Stimulated activated CD8-positive, alpha-beta memory T cell treated with anti-CD3 and anti-CD28 coated beads, Interleukin-2, amount 100 ng/mL, for 1 hour (primary cell): ENCODE results near the gene WDR88.

Source experiments
- DNase-seq, 2 donors: peaks; one replicate each; pipeline ENCODE4 v3.0.0-alpha.2; 2020; ENCODE audit warnings: low read depth in 2 of 2

Gene WDR88, protein sequence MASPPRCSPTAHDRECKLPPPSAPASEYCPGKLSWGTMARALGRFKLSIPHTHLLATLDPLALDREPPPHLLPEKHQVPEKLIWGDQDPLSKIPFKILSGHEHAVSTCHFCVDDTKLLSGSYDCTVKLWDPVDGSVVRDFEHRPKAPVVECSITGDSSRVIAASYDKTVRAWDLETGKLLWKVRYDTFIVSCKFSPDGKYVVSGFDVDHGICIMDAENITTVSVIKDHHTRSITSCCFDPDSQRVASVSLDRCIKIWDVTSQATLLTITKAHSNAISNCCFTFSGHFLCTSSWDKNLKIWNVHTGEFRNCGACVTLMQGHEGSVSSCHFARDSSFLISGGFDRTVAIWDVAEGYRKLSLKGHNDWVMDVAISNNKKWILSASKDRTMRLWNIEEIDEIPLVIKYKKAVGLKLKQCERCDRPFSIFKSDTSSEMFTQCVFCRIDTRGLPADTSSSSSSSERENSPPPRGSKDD

DNA sequence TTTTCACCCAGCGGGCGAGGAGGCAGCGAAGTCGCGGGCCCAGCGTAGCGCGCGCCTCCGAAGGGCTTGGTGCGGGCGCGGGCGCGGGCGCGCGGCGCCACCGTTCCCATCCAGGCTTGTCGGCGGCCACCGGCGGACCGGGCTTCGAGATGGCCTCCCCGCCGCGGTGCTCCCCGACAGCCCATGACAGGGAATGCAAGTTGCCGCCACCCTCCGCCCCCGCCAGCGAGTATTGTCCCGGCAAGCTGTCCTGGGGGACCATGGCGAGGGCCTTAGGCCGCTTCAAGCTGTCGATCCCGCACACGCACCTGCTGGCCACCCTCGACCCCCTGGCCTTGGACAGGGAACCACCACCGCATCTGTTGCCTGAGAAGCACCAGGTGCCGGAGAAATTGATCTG, at the start of gene WDR88:
WDR88 (plus strand) TSS at position 94 of the 400 bp plus-strand sequence; CDS start at position 150, 56 bp downstream.
- no peak for DNase-seq

DNA sequence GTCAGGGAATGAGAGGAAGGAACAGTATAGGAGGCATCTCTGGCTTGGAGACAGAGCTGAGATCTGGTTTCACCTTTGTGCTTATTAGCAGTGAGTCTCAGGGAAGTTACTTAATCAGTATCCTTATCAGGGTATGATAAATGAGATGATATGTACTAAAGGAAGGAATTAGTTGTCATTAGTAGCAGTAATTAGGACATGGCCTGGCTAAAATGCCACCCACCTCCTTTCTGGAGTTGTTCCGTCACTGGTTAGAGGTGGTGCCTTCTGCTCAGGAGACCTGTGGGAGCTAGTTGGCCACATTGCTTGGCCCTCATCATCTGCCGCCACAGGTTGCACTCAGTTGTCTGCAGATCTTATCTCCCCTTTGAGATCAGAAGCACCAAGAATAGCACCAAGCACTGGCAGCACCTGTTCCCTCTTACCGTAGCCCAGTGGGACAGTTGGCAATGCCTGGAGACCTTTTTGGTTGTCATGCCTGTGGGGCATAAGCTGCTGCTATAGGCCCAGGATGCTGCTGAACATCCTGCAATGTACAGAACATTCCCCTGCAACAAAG, 46.3 kb upstream of the WDR88 start:
- DNase-seq = no peak

DNA sequence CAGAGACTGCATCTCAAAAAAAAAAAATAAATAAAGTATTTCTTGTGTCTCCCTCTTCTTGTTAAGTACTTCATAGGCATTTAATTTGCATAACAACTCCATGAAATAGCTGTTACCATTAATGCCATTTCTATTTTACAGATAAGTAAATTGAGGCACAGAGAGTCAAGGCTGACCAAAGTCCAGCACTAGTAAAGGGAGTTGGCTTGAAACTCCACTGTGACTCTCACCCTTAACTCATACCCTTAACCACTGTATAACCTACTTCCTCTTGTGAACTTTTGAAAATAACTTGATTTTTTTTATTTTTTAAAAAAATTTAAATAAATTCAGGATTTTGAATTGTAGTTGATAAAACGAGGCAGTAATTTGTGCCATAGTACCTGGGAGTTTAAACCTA, 45.0 kb upstream of the WDR88 start:
- DNase-seq = no peak

DNA sequence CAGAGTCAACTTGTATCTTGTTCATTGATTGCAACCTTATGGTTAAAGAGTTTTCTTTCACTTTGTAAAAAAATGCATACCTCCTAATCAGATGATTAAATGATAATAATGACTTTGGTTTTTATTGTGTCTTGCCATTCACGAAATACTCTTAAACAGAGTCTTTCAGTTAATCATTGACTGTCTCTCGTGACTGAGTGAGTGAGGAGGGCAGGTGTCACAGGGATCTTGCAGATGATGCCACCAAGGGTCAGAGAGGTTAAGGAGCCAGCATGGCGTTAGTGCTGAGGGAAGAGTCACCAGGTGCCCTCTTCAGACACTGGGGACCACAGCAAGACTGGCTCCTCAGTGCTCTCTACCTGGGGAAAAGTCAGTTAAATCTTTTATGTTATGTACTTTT, 42.9 kb upstream of the WDR88 start:
- DNase-seq = no peak

DNA sequence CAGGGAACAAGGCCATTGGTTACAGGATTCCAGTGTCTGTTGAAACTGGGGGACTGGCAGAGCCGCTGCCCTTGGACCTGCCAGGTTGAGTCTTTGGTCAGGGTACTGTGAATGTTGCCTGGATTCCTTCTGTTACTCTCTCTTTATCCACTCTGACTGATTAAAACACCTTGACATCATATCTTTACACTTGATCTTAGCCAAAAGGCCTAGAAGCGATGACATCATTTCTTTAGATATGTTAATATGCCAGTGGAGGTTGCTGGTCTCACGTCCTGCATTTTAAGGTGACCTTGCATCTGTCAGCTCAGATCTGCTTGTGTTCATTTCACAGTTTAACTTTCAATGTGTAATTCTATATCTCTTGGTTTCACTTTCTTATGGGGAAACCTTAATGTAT, 41.7 kb upstream of the WDR88 start:
- no peak for DNase-seq

DNA sequence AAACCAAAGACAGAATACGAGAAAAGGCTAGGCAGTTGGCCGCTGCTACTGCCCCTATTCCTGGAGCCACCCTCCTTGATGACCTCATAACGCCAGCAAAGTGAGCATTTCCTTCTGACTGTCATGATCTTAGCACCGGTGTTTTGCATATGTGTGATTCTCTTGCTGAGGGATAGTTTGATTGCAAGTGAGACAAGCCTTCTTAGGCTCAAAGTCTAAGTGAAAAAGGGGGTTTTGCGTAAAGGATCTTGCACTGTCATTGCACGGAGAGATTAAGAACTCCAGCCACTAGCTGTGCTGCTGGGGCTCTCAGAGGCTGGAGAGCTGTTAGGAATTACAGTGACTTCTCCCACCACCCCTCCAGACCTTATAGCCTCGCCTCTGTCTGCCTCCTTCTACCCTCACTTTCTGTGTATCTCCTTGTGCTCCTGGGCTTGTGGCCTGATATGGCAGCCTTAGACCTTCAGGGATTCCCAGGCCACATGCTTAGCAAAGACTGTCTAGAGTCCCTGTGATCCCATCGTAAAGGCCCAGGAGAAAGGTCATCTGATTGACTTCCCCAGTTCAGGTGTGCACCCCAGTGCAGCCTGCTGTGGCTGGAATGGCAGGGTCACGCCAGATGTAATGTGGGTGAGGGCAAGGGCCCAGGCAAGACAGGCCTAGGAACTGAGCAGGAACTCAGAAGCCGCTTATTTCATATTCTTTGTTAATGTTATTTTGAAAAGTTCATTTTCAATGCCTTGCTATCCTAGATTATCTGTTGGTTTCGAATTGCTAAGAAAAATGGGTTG, 38.3 kb upstream of the WDR88 start:
- DNase-seq = no peak

DNA sequence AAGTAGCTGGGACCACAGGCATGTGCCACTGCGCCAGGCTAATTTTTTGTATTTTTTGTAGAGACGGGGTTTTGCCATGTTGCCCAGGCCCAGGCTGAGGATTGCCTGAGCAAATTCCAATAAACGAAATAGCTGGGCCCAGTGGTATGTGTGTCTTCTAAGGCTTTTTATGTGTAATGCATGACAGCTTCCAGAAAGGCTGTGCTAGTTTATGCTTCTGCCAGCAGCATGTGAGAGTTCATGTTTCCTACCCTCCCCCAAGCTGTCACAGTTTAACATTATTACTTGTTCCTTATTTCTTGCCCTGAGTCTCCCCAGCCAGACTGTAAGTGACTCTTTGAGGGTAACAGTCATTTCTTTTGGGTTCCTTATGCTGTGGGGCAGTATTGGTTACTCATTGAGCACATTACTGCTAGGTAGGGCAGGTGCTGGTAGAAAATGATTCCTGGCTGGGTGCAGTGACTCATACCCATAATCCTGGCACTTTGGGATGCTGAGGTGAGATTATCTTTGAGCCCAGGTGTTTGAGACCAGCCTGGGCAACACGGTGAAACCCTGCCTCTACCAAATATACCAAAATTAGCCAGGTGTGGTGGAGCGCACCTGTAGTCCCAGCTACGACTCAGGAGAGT, 37.4 kb upstream of the WDR88 start:
- DNase-seq = no peak

DNA sequence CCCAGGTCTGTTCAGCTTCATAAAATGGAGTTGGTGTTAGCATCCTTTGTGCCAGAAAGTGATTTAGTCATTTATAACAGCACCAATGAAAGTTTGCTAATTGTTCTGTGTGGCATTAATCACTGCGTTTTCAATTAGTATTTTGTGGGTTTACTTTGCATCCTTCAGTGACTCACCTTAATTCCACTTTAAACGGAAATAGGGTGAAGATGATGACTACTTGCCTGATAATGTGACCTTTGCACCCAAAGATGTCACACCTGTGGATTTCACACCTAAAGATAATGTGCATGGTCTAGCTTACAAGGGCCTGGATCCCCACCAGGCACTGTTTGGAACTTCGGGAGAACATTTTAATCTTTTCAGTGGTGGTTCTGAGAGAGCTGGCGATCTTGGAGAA, 35.9 kb upstream of the WDR88 start:
- DNase-seq = no peak

DNA sequence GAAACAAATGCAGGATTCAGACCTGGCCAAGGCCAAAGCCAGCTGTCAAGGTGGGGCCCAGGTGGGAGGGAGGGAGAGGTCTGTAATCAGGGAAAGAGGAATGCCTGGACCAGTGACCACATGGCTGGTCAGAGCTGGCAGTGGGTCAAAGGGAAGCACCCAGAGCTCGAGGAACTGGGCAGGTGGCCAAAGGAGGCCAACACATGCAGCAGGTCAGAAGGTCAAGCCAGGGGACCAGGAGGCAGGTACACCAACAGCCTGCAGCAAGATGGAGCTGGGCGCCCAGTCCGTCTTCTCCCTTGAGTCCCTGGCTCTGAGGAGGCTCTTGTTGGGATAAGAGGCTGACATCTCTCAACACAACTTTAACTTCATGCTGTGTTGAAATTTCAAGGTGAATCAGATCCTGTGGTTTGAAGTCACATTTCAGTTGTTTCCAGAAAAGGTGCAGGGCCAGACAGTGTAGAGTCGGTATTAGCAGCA, 33.8 kb upstream of the WDR88 start:
- DNase-seq = no peak

DNA sequence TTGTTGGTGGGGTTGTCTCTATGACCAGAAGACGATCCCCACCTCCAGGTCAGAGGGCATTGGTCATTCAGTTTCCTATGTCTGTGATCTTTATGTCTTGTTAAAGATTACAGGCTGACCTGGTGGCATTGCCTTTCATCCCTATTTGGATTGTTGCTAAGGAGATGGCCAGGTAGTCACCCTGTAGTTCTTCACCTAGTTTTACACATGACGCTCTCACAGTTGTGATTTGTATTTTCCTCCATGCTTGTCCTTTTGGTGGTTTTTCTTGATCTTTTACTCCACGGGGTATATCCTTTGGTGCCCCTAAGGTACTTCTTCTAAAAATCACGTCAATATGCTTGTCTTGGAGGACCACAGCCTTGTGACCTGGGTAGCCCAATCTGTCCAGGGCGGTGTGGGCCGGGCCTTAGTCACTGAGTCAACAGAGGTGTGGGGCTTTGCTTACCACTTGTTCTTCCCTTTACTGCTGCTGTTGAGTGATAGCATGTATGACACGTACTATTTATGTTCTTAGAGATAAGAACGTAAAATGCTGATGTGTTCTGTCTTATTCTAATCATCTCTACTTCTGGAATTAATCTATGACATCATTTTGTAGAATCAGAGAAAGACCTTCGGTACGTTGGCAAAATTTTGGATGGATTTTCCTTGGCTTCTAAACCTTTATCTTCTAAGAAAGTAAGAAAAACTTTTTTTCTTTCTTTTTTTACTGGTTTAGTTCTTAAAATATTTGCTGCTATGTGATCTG, 30.8 kb upstream of the WDR88 start:
- DNase-seq = no peak

DNA sequence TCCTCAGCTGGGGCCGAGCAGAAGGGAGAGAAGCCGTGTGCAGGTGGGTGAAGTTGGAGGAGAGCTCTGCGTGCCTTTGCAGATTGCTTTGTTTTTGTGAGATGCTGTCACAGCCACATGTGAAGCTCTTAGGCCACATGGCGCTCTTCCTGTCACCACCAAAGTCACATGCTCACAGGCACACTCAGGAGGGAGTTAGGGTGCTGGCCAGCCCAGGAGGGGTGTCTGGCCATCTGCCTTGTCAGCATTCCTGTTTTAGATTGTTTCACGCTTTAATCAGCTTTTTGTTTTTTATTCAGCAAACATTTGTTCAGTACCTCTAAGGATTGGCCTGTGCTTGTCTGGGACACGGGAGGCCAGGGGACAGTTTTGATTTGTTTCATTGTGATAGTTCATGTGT, 29.0 kb upstream of the WDR88 start:
- DNase-seq = no peak

DNA sequence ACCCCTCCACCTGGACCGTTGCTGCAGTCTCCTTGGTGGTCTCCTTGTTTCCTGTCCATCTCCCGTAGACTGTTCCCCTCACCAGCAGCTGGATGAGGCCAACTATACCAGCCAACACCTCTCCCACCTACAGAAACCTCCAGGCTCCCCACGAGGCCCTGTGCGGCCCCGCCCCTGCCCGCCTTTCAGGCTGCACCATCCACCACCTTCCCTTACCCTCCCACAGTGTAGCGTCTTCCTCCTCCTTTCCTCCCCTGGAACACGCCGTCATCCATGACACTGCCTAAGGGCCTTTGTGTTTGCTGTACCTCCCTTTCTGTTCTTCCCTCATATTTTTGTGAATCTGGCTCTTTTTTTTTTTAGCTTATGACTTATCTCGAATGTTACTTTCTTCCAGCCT, 23.8 kb upstream of the WDR88 start:
- no peak for DNase-seq

DNA sequence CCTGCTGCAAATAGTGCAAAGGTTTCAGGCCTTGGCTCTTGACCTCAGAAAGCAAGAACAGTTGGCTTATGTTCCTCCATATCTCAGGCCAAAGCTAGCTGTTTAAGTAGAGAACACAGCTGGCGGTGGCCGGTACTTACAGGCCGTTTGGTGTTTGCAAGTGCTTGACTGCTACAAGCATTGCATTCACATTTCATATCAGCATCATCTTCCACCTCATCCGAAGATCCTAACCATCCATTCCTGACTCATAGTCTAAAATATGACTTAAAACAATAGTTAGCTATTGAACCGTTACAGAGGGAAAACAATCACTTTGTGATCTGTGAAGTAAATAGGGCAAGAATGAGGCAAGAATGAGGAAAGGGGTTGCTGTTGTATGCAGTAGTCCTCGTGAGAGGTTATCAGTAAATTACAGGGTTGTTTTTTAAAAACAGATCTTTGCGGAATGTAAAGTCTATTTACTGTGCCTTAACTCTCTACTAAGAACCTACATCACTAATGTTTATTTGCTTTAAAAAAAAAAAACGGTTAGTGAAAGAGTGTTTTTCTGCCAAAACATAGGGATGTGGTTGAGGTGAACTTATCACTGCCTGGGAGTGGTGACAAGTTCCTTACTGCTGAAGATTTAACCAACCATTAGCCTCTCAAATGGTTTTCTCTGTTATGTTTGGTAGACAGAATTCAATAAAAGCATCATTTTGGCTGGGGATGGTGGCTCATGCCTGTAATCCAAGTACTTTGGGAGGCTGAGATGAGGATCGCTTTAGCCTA, 21.6 kb upstream of the WDR88 start:
- no peak for DNase-seq

DNA sequence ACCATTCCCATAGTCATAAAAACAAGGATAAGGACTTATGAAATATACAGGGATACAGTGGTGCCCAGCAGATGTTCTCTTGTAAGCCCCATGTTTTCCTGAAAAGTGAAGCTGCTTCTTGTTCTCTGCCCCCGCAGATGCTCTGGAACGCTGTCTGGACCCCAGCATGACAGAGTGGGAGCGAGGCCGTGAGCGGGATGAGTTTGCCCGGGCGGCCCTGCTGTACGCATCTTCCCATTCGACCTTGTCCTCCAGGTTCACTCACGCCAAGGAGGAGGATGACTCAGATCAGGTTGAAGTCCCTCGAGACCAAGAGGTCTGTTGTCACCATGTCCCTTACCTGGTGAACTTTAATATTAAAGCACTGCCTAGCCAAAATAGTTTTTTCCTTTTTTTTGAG, 20.3 kb upstream of the WDR88 start:
- DNase-seq = no peak

DNA sequence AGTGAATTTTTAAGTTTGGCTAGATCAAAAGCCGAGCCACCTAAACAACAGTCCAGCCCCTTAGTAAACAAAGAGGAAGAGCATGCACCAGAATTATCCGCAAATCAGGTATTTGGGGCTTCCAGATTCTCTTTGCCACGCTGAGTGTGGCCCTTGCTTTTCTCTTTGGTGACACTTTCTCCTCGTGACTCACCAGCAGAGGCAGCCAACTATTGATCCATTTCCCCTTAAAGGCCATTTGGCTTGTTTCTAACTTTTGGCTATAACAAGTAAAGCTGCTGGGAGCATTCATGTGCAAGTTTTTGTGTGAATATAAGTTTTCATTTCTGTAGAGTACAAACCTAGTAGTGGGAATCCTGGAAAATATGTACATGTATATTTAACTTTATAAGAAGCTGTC, 17.6 kb upstream of the WDR88 start:
- DNase-seq = no peak

DNA sequence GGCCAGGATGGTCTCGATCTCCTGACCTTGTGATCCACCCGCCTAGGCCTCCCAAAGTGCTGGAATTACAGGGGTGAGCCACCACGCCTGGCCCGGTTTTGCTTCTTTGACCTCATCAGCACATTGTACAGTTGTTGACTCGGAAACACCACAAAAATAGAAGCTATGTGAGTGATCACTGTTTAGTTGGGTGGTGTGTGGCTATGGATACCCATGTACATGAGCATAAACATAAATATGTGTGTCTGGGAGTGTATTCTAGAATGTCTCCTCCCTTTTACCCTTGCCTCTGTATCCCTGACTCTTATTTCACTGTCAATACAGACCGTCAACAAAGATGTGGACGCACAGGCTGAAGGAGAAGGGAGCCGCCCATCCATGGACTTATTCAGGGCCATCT, 14.4 kb upstream of the WDR88 start:
- no peak for DNase-seq

DNA sequence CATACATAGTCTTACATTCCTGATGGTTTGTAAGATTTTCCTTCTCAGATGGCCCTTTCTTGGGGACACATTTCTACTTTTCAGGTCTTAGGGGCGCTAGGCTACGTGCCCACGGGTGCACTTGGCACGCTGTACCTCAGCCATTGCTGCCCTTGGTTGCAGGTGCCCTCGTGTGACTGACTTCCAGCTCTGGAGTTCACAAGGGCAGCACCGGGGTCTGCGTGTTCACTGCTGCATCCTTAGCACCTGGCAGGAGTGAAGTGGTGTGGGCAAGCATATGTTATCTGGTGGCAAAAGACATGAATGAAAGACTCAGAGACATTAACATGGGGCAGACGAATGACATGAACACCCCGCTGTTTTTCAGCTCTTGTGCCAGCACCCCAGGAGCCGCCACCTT, 13.3 kb upstream of the WDR88 start:
- no peak for DNase-seq

DNA sequence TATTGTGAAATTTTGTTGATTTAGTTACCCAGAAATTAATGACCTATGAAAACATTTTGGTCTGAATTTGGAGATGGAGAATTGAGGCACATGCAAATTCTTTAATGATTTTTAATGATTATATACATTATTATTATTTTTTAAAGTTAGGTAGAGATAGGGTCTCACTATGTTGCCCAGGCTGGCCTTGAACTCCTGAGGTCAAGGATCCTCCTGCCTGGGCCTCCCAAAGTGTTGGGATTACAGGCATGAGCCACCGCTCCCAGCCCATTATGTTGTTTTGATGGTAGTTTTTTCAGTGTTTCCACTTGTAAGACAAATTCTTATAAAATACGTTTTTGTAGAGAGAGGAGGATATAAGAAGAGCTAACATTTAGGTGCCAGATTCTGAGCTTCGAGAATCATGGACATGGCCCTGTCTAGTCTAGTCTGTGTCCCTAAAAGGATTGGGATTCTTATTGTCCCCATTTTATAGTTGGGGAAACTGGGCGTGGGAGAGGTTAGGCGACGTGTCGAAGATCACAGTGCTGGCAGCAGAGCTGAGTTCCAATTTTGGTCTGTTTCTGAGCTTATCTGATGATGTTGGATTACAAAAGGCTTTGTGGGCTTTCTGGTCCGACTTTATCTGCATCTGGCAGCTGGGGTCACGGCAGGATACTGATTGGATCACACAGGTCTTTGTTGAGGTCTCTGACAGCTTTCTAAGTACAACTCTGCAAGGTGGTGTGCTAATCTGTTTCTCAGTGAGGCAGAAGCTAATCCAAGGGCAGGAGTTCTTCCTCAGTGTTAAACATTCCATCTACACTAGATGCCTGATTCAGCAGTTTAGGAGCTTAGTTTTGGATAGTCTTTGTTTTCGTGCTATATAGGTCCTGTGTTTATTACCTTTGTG, 7.5 kb upstream of the WDR88 start:
- DNase-seq = no peak

DNA sequence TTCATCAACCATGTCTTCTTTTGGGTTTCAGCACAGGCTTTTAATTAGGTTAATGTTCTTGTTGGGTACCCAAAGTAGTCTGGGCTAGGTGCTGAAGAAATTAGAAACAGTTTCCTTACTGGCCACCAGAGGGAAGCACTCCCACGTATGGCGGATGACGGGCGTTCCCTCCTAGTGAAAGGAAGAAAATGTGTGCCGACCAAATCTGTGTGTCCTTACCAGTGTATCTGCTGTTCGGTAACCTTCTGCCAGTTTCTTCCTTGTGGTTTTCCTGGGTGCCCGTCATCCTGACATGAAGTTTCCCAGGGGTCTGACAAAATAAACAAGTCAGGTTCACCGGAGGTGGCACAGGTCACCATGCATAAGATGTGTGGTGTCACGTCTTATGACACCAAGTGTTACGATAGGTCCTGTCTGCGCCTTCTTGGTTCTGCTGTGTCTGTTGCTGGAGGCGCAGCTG, 6.0 kb upstream of the WDR88 start:
- peak; percentile 21 to 25 for DNase-seq
